ENCODE measurements around the gene MKKS. TPM values are rescaled to one million over a fixed set of nuclear protein-coding genes. Genes with fewer than 3 reads are reported as not detected.
A peak's percentile ranks its signal among the peaks of the same experiment; 100 is the strongest.

MKKS gene
- total RNA-seq, 1 experiment from 2014 or later, result 10.6 TPM

- Histone ChIP-seq H2AK5ac (ENCODE audit: insufficient read length, low read length) (no peak overlapping the region), H3K9me3 (ENCODE audit: control insufficient read depth, low read depth, low read length) (no peaks in the 10 kb centered on the region), H3T11ph (ENCODE audit: low read length) (no peak overlapping the region), H3K79me1 (ENCODE audit: insufficient read depth, low read depth, low read length, poor library complexity, severe bottlenecking) (no peaks in the 10 kb centered on the region), H3K23ac (ENCODE audit: insufficient read length, low read depth, low read length) (no peak overlapping the region), H3K4me1 (ENCODE audit: insufficient read depth, low read length) (no peaks in the 10 kb centered on the region), H4K91ac (ENCODE audit: insufficient read length, low read depth, low read length) (no peak overlapping the region), H4K8ac (replicated peaks; ENCODE audit: insufficient read length, low read depth, low read length) (no peak overlapping the region), H2BK20ac (ENCODE audit: low read depth, low read length, poor library complexity, severe bottlenecking) (no peak overlapping the region), H3K4me2 (ENCODE audit: insufficient read depth, insufficient read length, low read length) (no peak overlapping the region), H4K20me1 (ENCODE audit: control insufficient read depth, insufficient read depth, insufficient read length) (no peaks in the 10 kb centered on the region), H3K4ac (ENCODE audit: low read depth, low read length) (no peak overlapping the region), H2BK15ac (ENCODE audit: low read depth, low read length) (no peak overlapping the region), H3K18ac (ENCODE audit: insufficient read length, low read depth, low read length) (no peak overlapping the region), H2BK120ac (ENCODE audit: low read depth, low read length, poor library complexity, severe bottlenecking) (no peak overlapping the region), H3K23me2 (ENCODE audit: insufficient read length, low read depth, low read length, poor library complexity, severe bottlenecking) (no peaks in the 10 kb centered on the region), H2BK12ac (ENCODE audit: insufficient read length, low read depth, low read length) (no peak overlapping the region), H3K27ac (ENCODE audit: insufficient read length, low read depth, low read length) (no peak overlapping the region), H3K14ac (ENCODE audit: insufficient read depth, low read length) (no peak overlapping the region), H2AFZ (ENCODE audit: low read length) (no peak overlapping the region), H4K5ac (ENCODE audit: insufficient read length, low read depth, low read length) (no peak overlapping the region), H3K56ac (ENCODE audit: insufficient read length, low read depth, low read length) (no peak overlapping the region), H2BK5ac (ENCODE audit: insufficient read length, low read length) (no peak overlapping the region), H3K9ac (ENCODE audit: extremely low read depth, insufficient read length, low read length) (no peak overlapping the region), H3K79me2 (ENCODE audit: insufficient read depth, low read length) (no peaks in the 10 kb centered on the region), H3K27me3 (ENCODE audit: insufficient read depth, low read length) (no peaks in the 10 kb centered on the region)
- no peak overlapping the region for H3K4me3 Mint-ChIP-seq
- H3K4me1 Mint-ChIP-seq, result peaks cover 23 to 29% of the 10 kb centered on the region in 2 experiments
- WGBS (ENCODE audit: extremely low coverage, insufficient read length, low lambda C conversion rate), result no CpG with 5 or more reads among the region's 4 CpGs
- DNase-seq, result no peak
- H3K27ac Mint-ChIP-seq, result no peak overlapping the region; a peak in 1 of 7 replicates
- no peaks in the 10 kb centered on the region for H3K27me3 Mint-ChIP-seq (ENCODE audit: low read depth)
- no peaks in the 10 kb centered on the region for H3K9me3 Mint-ChIP-seq
- no peaks in the 10 kb centered on the region; a peak in 2 of 7 replicates for H3K36me3 Mint-ChIP-seq (ENCODE audit: insufficient read depth in 1 of 3, low read depth in 3 of 3)
- peak; percentile 39; the same call in 2 of the 3 replicates for TF ChIP-seq CTCF (conservative IDR thresholded peaks at IDR 0.05)
Measured at GRCh38 chr20:10478930-10479329, 44.9 kb upstream of the MKKS start.
